Fibroblast of skin of scalp (primary cell): ENCODE results near the gene COL21A1. TPM values are rescaled to one million over a fixed set of nuclear protein-coding genes. Genes with fewer than 3 reads are reported as not detected.
"Not testable (repeated sequence)": the region's sequence is repeated elsewhere in the genome, so short reads cannot be mapped to it uniquely, and the experiment has no call there.

Source experiments
- DNase-seq: peaks from one replicate; pipeline ENCODE4 v3.0.0-alpha.2; 2013
- polyA plus RNA-seq, 2 experiments: library from polyadenylated mRNA; unstranded; fragments of 120-200 nt; gene quantifications; one replicate each; pipeline ENCODE4 v1.2.1, GENCODE V29; 2013; ENCODE audit not compliant: insufficient read length in 2 of 2

COL21A1 gene
- 3.4 TPM for polyA plus RNA-seq (2013, experiment 1 of 2; ENCODE audit: insufficient read length)
- 6.6 TPM for polyA plus RNA-seq (2013, experiment 2 of 2; ENCODE audit: insufficient read length)

- peak; percentile 41 for DNase-seq
Measured at GRCh38 chr6:56246881-56247653, at the start of gene COL21A1. TSS of gene COL21A1 (minus strand) at chr6:56247580. CDS start at chr6:56182618, 64,962 bp downstream.

GRCh38 chr6:56293781-56294180 lies 46.4 kb upstream of the COL21A1 start:
- DNase-seq, result no peak

- peak; percentile 69 for DNase-seq
Measured at GRCh38 chr6:56292505-56293181, 45.3 kb upstream of the COL21A1 start.

GRCh38 chr6:56291302-56291917 lies 44.0 kb upstream of the COL21A1 start:
- no peak for DNase-seq

GRCh38 chr6:56289721-56290120 lies 42.3 kb upstream of the COL21A1 start:
- no peak for DNase-seq

GRCh38 chr6:56288347-56288746 lies 41.0 kb upstream of the COL21A1 start:
- DNase-seq, result no peak

GRCh38 chr6:56282391-56282790 lies 35.0 kb upstream of the COL21A1 start:
- peak; percentile 46 for DNase-seq

GRCh38 chr6:56280126-56280525 lies 32.7 kb upstream of the COL21A1 start:
- DNase-seq, result no peak

- DNase-seq, result peak; percentile 32
Measured at GRCh38 chr6:56279331-56280080, 32.1 kb upstream of the COL21A1 start.

GRCh38 chr6:56278171-56278591 lies 30.8 kb upstream of the COL21A1 start:
- DNase-seq, result peak; percentile 33

- no peak for DNase-seq
Measured at GRCh38 chr6:56270812-56271441, 23.5 kb upstream of the COL21A1 start.

GRCh38 chr6:56268266-56268665 lies 20.9 kb upstream of the COL21A1 start:
- DNase-seq, result no peak

- DNase-seq, result no peak
Measured at GRCh38 chr6:56266011-56266410, 18.6 kb upstream of the COL21A1 start.

GRCh38 chr6:56263596-56264315 lies 16.4 kb upstream of the COL21A1 start:
- DNase-seq, result peak; percentile 36

- DNase-seq, result not testable (repeated sequence)
Measured at GRCh38 chr6:56260593-56260992, 13.2 kb upstream of the COL21A1 start.

- peak; percentile 81 for DNase-seq
Measured at GRCh38 chr6:56259234-56260077, 12.1 kb upstream of the COL21A1 start.

- peak; percentile 59 for DNase-seq
Measured at GRCh38 chr6:56255349-56255748, 8.0 kb upstream of the COL21A1 start.

- DNase-seq, result no peak
Measured at GRCh38 chr6:56250266-56250665, 2.9 kb upstream of the COL21A1 start.

GRCh38 chr6:56247654-56248122 lies 308 bp upstream of the COL21A1 start:
- no peak for DNase-seq

- DNase-seq, result no peak
Measured at GRCh38 chr6:56246541-56246880, 869 bp downstream of the COL21A1 start.
